Stimulated activated CD4-positive, alpha-beta T cell treated with anti-CD3 and anti-CD28 coated beads, Interleukin-2, amount 100 ng/mL, for 4 hours (primary cell): ENCODE measurements around the gene CTNND1.
"Not testable (repeated sequence)": the region's sequence is repeated elsewhere in the genome, so short reads cannot be mapped to it uniquely, and the experiment has no call there.

Experiments used
- DNase-seq: peaks from one replicate; pipeline ENCODE4 v3.0.0-alpha.2; 2020; ENCODE audit warnings: low read depth

The CTNND1 gene

GRCh38 chr11:57791321-57792059 is 29.9 kb downstream of the CTNND1 start:
- no peak for DNase-seq

- peak; percentile 78 for DNase-seq
Observed at GRCh38 chr11:57792060-57792541, 30.5 kb downstream of the CTNND1 start.

- no peak for DNase-seq
Observed at GRCh38 chr11:57792870-57793269, 31.3 kb downstream of the CTNND1 start.

- DNase-seq: no peak
Observed at GRCh38 chr11:57793351-57794115, 31.9 kb downstream of the CTNND1 start.

GRCh38 chr11:57798905-57799559 is 37.4 kb downstream of the CTNND1 start:
- no peak for DNase-seq

GRCh38 chr11:57800444-57801182 is 39.0 kb downstream of the CTNND1 start:
- no peak for DNase-seq

- no peak for DNase-seq
Observed at GRCh38 chr11:57801183-57801485, 39.5 kb downstream of the CTNND1 start.

GRCh38 chr11:57802411-57802810 is 40.8 kb downstream of the CTNND1 start:
- no peak for DNase-seq

GRCh38 chr11:57804466-57804865 is 42.9 kb downstream of the CTNND1 start:
- no peak for DNase-seq

GRCh38 chr11:57805780-57806179 is 44.2 kb downstream of the CTNND1 start:
- DNase-seq: no peak

- no peak for DNase-seq
Observed at GRCh38 chr11:57812634-57813033, 51.0 kb downstream of the CTNND1 start.

- no peak for DNase-seq
Observed at GRCh38 chr11:57815476-57815875, 53.9 kb downstream of the CTNND1 start.

- DNase-seq: no peak
Observed at GRCh38 chr11:57815877-57816276, 54.3 kb downstream of the CTNND1 start.

- DNase-seq: no peak
Observed at GRCh38 chr11:57818812-57819211, 57.2 kb downstream of the CTNND1 start.

- DNase-seq: no peak
Observed at GRCh38 chr11:57819252-57819979, 57.8 kb downstream of the CTNND1 start.

- DNase-seq: no peak
Observed at GRCh38 chr11:57823859-57824258, 62.3 kb downstream of the CTNND1 start.

GRCh38 chr11:57834852-57835251 is 73.2 kb downstream of the CTNND1 start:
- no peak for DNase-seq

- DNase-seq: not testable (repeated sequence)
Observed at GRCh38 chr11:57838609-57839008, 77.0 kb downstream of the CTNND1 start.

- DNase-seq: no peak
Observed at GRCh38 chr11:57842873-57843272, 81.3 kb downstream of the CTNND1 start.

GRCh38 chr11:57867966-57868365 is 106.4 kb downstream of the CTNND1 start:
- no peak for DNase-seq

- DNase-seq: no peak
Observed at GRCh38 chr11:57868491-57868890, 106.9 kb downstream of the CTNND1 start.
